Activated CD8-positive, alpha-beta memory T cell treated with anti-CD3 and anti-CD28 coated beads, Interleukin-2, amount 50 U/mL, for 1 hour (primary cell): ENCODE measurements around the gene SYNE3.

Experiments
- DNase-seq: peaks from one replicate; pipeline ENCODE4 v3.0.0-alpha.2; 2020; ENCODE audit errors: extremely low read depth

SYNE3 gene

GRCh38 chr14:95474941-95475340 lies 41.5 kb downstream of the SYNE3 start:
- DNase-seq: no peak

DNA sequence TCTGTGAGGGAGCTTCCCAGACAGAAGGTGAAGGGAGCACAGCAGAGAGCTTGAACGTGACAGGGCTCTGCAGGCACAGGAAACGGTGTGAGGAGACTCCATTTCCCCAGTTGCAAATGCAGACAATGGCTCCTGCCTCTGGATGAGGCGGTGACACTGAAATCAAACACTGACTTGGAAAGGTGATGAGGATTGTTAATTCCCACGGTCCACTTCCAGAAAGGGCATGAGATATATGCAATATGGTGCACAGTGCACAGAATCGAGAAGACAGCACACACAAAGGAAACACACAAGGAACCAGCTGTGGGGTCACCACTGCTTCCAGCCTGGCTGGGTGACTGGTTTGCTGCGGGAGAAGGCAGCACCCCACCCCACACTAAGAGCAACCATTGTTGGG lies 42.0 kb downstream of the SYNE3 start:
- no peak for DNase-seq

DNA sequence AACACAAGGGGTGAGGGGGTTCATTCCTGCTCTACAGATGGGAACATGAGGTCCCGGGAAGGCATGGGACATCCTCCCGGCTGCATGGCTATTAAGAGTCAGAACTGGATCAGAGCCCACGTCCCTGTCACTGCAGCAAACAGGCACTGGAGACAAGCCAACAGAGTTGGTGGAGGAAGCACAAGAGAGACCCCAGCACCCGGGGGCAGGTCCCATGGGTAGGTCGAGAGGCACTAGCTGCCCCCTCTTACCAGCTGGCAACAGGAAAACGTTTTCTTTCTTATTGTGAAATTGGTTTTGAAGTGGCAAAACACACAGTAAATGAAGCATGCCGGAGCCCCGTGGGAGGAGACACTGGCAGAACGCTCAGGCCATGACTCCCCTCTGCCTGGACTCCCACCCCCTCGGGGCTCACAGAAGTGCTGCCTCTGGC lies 43.6 kb downstream of the SYNE3 start:
- no peak for DNase-seq

DNA sequence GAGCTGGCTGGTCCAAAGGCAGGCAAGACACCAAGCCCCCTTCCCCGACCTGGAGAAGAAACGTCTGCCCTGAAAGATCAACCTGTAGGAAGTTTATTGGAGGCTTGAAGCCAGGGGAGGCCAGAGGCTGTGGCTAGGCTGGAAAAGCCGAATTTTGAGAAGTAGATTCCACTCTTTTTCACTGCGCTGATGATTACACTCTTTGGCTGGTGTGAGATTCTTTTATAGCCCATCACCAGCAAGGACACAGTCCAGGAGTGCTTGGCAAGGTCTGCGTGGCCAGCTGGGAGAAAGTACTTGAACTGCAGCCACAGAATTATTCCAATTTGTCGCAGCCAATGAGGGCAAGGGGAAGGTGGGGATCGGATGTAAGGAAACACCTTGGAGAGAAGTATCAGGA lies 45.0 kb downstream of the SYNE3 start:
- DNase-seq: no peak

DNA sequence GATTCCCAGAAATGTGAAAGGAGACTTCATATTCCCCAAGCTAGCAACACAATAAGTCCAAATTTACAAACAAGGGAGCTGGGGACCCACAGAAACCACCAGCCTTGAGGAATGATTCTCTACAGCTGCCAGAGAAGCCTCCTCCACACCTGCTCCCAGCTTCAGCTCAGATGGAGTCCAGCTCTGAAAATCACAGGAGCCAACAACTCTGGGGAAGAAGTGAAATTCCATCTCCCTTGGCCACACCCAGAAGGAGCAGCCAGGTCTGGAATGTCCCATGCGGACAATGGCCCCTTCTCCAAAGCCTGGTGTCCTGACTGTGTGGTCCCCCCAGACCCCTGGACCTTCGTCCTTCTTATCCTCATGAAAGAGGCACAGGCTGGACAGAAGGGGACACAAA lies 45.4 kb downstream of the SYNE3 start:
- DNase-seq: no peak

DNA sequence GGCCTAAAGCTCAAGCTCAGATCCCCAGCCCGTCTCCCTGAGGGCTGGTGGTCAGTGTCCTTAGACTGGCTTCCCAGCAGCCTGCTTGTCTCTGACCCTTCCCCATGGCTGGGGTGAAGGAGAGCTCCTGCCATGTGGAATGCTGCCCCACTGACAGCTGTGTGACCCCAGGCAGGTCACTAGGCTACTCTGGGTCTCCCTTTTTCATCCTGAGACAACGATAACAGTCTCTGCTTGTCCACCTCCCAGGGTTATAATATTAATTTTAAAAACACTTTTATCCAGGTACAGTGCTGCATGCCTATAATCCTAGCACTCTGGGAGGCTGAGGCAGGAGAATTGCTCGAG lies 47.3 kb downstream of the SYNE3 start:
- DNase-seq: no peak

DNA sequence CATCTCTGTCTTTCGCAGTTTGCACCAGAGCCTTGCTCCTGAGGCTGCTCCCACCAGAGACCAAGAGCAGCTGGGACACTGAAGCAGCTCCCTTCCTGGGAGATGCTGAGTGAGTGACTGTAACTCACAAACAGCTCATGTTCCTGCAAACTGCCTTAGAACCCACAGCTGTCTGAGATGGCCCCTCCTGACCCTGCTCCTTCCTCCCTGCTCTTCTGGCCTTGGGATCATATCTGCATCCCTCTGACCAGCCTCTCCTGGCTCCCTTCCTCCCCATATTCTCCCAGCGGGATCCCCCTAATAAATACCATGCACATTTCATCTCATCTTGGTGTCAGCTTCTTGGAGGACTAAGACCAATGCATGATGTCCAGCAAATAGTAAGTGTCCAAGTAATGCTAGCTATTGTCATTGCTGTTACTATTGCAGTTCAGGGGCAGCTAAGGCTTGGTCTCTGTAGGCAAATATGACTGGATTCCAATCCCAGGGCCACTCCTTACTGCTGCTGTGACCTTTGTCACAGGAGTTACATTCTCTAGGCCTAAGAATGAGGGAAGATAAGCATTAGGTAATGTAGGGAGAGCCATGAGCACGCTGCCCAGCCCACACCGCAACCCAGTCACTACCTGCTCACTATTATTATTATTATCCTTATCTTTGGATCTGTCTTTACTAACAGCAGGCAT lies 47.9 kb downstream of the SYNE3 start:
- DNase-seq: no peak

DNA sequence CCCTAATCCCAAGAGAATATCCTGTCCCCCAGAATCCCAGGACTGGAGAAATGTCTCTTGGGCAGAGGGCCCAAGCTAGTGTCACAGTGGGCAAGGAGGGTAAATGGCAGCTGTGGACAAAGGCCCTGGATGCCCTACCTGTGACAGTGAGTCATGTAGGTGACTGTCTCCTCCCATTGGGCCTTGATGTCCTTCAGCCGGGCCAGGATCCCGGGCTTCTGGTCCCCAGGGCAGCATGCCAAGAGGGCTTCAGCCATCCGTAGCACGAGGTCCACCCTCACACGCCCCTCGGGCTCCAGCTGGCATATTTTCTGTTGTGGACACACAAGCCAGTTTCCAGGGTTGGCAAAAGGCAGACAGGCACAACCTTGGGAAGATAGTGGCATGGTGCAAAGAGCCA lies 48.8 kb downstream of the SYNE3 start:
- no peak for DNase-seq

GRCh38 chr14:95467232-95467631 lies 49.2 kb downstream of the SYNE3 start:
- DNase-seq: no peak
